DOHH2 (cell line): ENCODE measurements around the gene HPCAL4.

ENCODE experiments used
- CTCF ChIP-seq: fragments of 200-600 bp; sonication (generic); IDR thresholded peaks from one replicate; pipeline ENCODE4 v1.5.1; 2014; ENCODE audit warnings: antibody characterized with exemption, mild to moderate bottlenecking, low read depth, low read length; ENCODE audit not compliant: poor library complexity, severe bottlenecking
- EZH2phosphoT487 ChIP-seq: fragments of 200-600 bp; sonication (generic); IDR thresholded peaks from 2 replicates; pipeline ENCODE4 v1.6.1; 2017; ENCODE audit warnings: borderline replicate concordance, mild to moderate bottlenecking, antibody characterized with exemption, low read length, moderate library complexity, mixed read lengths

- no peak for TF ChIP-seq CTCF
- TF ChIP-seq EZH2phosphoT487 = no peak
These were observed 41.9 kb upstream of the HPCAL4 start for GRCh38 chr1:39733161-39733560.
